ENCODE data around the gene CPN1.

Gene CPN1

GRCh38 chr10:99998889-99999288 is 82.8 kb downstream of the CPN1 start:
- no peak for DNase-seq (ENCODE audit: low read depth in 2 of 3, low spot score in 1 of 3)

- no peak for DNase-seq (ENCODE audit: low read depth in 2 of 3, low spot score in 1 of 3)
Measured at GRCh38 chr10:99996671-99997648, 84.7 kb downstream of the CPN1 start.

- DNase-seq (ENCODE audit: low read depth in 2 of 3, low spot score in 1 of 3), result no peak
Measured at GRCh38 chr10:99995713-99996112, 86.0 kb downstream of the CPN1 start.

- DNase-seq (ENCODE audit: low read depth in 2 of 3, low spot score in 1 of 3), result no peak
Measured at GRCh38 chr10:99995269-99995668, 86.4 kb downstream of the CPN1 start.

DNA sequence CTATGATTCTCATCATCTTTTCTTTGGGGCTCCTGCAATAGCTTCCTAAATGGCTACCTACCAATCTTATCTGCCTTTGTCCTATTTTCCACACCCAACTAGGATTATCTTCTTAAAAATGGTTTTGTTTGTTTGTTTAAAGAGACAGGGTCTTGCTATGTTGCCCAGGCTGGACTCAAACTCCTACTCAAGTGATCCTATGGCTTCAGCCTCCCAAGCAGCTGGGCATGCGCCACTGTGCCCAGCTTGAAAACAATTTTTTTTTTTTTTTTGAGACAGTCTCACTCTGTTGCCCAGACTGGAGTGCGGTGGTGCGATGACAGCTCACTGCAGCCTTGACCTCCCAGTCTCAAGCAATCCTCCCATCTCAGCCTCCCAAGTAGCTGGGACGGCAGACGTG is 86.9 kb downstream of the CPN1 start:
- DNase-seq (ENCODE audit: low read depth in 2 of 3, low spot score in 1 of 3), result no peak

DNA sequence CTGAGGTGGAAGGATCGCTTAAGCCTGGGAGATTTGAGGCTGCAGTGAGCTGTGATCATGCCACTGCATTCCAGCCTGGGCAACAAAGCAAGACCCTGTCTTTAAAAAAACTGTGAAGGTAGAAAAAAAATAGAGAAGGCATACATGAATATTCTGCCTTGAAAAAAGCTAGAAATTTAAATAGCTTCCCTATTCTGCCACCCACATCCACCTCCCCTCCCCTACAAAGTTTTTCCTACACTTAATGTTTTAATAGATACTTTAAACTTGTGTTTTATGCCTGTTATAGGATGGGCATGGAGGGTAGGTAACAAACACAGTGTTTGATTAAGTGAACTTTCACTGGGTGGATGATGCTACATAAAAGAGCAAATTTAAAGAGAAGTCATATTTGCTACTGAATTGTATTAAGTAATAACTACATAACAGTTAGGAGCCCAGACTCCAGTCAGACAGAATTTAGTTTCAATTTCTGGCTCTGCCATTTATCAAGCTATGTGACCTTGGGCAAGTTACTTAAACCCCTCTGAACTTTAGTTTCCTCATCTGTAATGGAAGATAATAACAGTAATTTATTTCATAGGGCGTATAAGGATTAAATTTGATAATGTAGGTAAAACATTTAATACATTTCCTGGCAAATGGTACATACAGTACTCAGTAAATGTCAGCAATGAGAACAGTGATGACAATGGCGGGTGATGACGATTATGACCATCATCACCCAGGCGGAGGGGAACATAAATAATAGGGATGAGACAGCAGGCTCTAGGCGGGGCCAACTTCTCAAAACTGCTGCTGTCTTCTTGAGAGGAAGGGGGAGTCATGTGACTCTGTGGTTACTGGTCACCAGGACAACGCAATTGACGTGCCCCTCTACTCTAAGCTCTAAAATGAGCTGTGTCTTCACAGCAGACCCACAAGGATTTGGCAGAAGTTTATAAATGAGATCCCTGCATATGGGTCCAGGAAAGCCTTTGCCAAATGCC is 87.7 kb downstream of the CPN1 start:
- peak; percentile 9 to 38 (median 30) for DNase-seq (ENCODE audit: low read depth in 2 of 3, low spot score in 1 of 3)

Measured in stimulated activated CD4-positive, alpha-beta T cell treated with anti-CD3 and anti-CD28 coated beads, Interleukin-12 subunit alpha, Interleukin-12 subunit beta, amount 100 ng/mL, for 48 hours (primary cell).